GM23248 (cell line): ENCODE results near the gene GAGE10.
"Not testable (repeated sequence)": the region's sequence is repeated elsewhere in the genome, so short reads cannot be mapped to it uniquely, and the experiment has no call there.

Experiments used
- EZH2 ChIP-seq: fragments of 200-600 bp; sonication (generic); IDR thresholded peaks from 2 replicates; pipeline ENCODE4 v1.6.1; 2018; ENCODE audit warnings: antibody characterized with exemption, mild to moderate bottlenecking; ENCODE audit not compliant: insufficient read depth, poor library complexity, severe bottlenecking
- EZH2phosphoT487 ChIP-seq: fragments of 200-600 bp; sonication (generic); IDR thresholded peaks from 2 replicates; pipeline ENCODE4 v1.6.1; 2018; ENCODE audit warnings: antibody characterized with exemption, moderate library complexity, mild to moderate bottlenecking, low read depth; ENCODE audit not compliant: insufficient read depth

GRCh38 chrX:49344496-49345175 is 41.2 kb downstream of the GAGE10 start:
- not testable (repeated sequence) for TF ChIP-seq EZH2, EZH2phosphoT487
